ENCODE measurements around the gene PCNX2.

- TF ChIP-seq, protein P1, sequence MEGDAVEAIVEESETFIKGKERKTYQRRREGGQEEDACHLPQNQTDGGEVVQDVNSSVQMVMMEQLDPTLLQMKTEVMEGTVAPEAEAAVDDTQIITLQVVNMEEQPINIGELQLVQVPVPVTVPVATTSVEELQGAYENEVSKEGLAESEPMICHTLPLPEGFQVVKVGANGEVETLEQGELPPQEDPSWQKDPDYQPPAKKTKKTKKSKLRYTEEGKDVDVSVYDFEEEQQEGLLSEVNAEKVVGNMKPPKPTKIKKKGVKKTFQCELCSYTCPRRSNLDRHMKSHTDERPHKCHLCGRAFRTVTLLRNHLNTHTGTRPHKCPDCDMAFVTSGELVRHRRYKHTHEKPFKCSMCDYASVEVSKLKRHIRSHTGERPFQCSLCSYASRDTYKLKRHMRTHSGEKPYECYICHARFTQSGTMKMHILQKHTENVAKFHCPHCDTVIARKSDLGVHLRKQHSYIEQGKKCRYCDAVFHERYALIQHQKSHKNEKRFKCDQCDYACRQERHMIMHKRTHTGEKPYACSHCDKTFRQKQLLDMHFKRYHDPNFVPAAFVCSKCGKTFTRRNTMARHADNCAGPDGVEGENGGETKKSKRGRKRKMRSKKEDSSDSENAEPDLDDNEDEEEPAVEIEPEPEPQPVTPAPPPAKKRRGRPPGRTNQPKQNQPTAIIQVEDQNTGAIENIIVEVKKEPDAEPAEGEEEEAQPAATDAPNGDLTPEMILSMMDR (IDR thresholded peaks at IDR 0.05): no peak
- no peak for TF ChIP-seq POLR2A (IDR thresholded peaks at IDR 0.05)
Observed at GRCh38 chr1:233256789-233257188, 38.7 kb downstream of the PCNX2 start.

All from heart left ventricle (tissue), 13 donors.